GM18858 (cell line): ENCODE results near the gene TBC1D21.

Source experiments
- ATAC-seq: cut with Tn5 transposase; IDR thresholded peaks from one replicate; pipeline ENCODE4 v1.9.1; 2021; ENCODE audit not compliant: unreplicated experiment

TBC1D21 gene

DNA sequence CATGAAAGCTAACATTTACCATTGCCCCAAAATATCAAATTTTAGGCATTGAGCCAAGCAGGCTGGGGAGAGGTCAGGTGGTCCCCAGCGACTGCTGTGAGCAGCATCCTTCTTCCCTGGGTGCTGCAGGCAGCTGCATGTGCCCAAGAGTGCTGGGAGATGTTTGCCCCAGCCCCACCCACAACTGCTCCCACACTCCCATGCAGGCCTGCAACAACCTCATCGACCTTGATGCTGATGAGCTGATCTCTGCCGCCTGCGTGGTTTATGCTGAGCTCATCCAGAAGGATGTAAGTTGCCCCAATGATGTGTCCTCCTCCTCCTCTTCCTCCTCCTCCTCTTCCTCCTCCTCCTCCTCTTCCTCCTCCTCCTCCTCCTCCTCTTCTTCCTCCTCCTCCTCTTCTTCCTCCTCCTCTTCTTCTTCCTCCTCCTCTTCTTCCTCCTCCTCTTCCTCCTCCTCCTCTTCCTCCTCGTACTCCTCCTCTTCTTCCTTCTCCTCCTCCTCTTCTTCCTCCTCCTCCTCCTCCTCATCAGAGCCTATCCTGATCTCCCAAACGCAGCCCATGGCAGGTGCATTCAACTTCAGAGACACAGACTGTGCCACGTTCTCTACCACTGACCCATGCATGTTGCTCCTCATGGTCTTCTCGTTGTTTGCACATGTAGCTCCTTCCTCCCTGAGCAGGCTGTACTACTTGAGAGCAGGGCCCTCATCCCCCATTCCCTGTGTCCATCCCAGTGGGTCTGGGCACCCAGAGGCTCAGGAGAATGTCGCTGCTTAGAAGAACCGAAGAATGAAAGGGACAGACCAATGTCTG lies 15.1 kb downstream of the TBC1D21 start:
- no peak for ATAC-seq

DNA sequence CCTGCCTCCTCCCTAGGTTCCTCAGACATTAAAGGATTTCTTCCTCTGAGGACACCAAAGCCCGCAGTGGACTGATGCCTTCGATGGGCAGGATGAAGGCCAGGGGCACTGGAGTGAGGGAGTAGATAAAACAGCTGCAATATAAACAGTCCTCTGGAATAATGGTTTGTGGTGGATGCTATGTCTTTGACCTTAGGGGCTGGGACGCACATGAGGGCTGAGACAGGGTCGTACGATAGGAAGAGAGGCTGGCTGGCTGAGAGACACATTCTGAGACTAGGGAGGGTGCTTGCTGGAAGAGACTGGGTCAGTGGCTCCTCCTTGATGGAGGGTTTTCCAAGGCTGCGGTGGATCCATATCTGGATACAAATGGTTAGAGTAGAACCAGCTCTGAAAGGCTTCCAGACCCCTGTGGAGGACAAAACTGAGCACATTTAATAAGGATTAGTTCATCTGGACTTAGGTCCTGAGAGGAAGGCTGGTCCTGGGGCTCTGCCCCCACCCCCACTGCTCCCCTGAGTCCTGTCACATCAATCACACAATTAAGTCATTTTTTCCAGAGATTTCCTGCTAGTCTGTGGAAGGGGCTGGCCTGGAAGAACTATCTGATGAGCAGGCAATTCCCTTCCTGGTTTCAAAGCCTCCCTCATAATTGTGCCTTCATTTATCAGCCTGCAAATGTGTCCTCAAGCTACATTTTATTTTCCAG lies 15.8 kb downstream of the TBC1D21 start:
- no peak for ATAC-seq

DNA sequence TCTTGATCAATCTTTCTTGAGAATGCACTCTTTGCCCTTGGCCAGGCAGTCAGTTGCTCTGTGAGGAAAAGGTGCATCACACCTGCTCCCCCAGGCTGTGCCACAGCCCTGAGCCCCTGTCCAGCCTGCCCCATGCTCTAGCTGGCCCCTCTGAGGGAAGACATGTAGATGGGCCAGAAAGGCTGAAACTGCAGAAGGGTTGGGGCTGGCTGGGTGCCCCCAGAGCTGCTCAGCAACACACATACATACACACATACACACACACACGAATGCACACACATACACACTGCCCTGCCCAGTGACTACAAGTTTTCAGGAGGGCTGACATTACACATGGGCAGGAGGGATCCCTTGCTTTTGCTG lies 16.4 kb downstream of the TBC1D21 start:
- ATAC-seq: no peak

DNA sequence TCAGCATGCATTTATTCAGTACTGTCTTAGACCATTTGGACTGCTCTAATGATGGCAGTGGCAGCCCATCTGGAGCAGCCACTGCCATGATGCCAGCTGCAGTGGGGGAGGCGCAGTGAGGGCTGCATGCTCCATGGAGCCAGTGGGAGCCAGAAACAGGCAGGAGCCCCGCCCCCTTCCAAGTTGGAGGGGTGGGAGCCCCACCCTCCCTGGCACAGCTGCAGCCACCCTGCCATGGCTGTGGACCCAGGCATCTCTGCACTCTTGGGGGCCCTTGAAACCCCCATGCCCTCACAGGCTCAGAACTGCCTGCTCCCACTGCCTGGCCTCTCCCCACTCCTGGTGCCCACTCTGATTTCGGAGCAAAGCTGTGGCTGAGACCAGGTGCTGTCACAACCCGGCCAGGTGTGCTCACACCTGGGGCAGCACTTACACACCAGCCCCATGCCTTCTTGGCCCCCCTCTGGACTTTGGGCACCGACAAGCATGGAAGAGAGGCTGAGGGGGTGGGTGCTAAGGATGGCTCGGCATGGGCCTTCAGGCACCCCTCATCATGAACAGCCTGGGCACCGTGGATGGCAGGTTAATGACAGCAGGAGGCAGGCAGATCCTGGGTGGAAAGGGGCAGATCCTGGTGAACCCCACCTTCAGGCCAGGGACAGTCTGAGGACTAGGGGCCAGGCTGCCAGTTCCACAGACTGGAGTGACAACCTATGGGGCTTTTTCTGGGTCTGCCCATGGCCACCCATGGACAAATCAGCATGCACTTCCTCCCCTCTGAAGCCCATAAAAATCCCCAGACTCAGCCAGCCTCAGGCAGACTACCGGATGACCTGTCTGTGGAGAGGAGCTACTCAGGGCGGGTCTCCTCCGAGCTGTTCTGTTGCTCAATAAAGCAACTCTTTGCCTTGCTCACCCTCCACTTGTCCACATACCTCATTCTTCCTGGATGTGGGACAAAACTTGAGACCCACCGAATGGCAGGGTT lies 18.3 kb downstream of the TBC1D21 start:
- no peak for ATAC-seq

DNA sequence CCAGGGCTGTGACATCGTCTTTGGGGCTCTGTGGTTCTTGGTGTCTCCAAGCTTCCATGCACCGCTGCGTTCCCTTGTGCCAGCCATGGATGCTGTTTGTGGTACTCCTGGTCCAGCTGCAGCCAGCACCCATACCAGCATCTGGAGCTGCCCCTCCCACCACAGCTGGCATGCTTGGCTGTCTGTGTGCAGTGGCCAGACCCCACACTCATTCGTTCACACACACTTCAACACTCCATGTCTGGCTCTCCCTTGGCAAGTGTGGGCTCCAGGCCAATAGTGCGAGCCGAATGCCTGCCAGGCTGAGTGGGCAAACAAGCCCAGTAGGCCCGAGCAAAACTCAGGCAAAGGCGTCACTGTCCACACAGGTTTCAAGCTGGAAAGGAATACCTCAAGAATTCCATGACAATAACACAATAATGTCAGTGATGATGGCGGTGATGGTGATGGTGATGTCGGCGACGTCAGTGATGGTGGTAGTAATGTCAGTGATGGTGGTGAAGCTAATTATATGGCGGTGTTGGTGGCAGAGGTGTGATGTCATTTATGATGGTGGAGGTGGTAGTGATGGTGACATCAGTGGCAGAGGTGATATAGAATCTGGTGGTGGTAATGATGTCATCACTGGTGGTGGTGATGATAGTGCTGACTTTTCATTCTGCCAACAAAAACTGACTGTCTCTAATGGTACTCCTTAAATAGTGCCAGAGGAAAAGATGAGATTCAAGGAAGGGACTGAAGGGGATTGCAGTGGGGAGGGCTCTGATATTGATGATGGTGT lies 19.3 kb downstream of the TBC1D21 start:
- no peak for ATAC-seq

DNA sequence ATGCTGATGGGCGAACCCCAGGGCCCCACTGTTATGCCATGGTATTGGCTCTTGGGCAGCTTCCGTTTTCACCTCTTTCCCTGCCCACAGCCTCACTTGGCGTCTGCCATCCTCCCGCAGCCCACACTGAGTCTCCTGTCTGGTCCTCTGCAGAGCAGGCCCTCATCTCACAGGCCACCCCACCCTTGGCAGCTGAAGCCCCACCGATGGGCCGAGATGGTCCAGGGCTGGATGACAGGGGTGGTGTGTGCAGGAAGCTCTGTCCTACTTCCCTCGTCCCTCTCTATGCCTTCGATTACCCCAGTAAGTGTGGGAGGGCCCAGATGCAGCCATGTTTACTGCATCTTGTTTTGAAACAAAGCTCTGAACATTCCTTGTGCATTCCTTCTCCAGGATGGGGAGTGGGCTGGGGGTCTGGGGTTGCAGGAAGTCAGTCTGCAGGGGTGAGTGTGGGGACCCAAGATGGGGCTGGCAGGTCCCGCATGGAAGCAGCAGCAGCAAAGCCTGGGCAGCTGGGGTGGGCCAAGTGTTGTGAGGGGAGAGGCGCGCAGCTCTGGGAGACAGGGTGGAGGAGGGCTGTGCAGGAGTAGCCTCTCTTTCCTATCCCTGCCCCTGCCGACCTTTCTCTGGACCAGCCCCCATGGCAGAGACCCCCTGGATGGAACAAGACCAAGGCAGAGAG lies 20.9 kb downstream of the TBC1D21 start:
- no peak for ATAC-seq

DNA sequence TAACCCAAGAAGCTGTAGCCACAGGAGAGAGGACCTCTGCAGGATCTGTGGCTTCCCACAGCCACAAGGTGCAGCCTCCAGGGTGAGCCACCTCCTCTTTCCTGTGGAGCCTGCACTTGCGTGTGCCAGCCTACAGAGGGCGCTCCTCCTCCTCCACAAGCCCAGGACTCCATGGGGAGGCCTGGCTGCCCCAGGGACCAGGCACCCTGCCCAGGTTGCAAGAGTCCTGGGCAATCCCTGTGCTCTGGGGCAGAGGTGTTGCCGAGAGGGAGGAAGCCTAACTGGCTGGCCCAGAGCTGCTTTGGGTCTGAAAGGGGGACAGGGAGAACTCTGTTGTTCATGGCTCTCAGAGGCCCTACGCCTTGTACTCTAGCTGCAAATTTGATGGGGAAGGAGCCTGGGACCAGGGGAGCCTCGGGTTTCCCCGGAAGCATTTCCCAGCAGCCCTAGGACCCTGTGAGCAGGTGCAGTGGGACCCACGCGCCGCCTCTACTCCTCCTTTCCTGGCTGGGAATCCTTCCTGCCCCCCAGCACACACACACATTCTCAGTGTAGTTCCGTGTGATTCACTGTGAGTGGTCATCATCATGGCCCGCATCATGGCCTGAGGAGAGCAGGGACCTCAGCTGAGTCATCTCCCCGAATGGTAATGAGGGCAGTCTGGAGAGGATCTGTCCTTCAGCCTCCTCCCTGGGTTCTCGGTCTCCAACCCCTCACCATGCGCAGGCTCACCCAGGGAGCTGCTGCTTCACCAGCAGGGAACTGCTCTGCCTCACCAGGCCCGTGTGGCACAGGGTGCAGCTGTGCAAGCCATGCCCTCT lies 24.3 kb downstream of the TBC1D21 start:
- no peak for ATAC-seq

DNA sequence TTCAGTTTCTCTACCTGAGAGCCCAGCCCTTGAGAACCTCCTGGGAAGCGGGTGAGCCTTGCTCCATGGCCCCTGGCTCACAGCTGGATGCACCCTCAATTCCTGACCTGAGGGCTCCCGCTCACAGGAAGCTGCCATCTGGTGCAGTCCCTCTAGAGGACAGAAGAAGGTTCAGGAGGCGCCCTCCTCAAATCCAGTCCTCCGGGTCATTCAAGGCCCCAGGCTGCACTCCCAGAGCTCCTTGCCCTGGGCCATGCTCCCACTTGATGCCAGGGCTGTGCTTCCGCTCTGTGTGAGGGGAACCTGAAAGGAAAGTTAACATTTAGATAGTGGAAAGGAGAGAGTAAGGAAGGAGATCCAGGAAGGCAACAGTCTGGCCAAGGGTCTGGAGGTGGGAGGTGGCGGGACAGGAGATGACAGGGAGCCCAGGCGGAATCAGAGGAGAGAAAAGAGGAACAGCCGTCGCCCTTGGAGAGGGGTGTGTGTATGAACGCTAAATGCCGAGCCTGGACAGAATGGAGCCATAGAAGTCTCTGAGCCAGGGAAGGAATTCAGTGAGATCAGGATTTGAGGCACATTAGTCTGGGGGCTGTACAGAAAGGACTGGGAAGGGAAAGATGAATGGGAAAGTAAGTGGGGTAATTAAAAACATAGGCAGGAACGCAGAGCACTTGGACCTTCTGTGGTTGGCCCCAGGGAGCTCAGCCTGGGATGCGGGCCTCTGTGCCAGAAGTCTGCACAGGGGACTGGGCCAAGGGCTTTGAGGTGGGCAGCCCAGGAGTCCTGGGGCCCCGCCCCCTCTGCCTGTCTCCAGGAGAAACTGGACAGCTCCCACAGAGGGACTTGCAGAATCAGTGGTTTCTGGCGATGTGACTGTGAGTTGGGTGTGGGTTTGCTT lies 26.1 kb downstream of the TBC1D21 start:
- ATAC-seq: no peak

DNA sequence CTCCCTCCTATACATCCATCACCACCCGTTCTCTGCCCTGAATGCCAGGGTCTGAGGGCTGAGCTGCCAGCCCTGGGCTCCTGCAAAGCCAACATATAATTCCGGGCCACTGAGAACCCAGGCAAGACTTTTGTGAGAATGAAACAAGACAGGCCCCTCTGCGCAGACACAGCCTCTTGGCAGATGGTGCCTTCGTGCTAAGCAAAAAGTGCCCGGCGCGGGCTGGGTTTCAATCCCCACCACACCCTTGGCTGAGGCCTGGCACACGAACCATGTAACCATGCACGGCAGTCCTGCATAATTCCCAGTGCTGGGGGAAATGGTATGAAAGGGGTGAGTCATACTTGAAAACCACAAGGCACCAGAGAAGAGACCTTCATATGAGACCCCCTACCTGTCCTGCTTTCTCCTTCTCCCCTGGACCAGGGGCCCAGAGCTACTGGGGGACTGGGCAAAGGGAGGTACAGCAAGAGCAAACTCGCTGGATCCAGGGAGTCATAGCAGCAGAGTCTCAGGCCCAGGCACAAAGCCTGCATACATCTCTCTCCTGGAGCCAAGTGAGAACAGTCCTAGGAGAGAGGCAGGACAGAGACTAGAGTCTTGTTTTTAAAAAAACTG lies 26.8 kb downstream of the TBC1D21 start:
- ATAC-seq: no peak

DNA sequence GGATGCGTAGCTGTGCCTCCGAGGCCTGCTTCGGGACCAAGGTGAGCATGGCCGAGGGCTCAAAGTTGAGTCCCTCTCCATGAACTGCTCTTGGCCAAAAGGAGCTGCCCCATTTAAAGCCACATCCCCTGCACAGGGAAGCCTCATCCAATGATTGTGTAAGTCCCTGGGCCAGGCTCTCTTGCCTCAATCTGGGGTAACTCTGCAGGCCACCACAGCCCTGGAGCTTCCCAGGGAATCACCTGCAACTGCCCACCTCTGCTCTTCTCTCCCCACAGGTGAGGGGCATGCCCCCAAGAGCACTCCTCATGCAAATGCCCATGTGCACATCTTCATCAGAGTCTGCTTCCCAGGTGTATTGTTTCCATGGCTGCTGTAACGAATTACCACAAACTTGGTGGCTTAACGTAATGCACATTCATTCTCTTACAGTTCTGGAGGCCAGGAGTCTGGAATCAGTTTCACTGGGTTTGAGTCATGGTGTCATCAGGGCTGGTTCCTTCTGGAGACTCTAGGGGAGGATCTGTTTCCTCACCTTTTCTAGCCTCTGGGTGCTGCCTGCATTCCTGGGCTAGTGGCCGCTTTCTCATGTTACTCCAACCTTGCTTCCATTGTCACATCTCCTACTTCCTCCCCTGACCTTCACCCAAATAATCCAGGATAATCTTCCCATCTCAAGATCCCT lies 27.9 kb downstream of the TBC1D21 start:
- no peak for ATAC-seq

DNA sequence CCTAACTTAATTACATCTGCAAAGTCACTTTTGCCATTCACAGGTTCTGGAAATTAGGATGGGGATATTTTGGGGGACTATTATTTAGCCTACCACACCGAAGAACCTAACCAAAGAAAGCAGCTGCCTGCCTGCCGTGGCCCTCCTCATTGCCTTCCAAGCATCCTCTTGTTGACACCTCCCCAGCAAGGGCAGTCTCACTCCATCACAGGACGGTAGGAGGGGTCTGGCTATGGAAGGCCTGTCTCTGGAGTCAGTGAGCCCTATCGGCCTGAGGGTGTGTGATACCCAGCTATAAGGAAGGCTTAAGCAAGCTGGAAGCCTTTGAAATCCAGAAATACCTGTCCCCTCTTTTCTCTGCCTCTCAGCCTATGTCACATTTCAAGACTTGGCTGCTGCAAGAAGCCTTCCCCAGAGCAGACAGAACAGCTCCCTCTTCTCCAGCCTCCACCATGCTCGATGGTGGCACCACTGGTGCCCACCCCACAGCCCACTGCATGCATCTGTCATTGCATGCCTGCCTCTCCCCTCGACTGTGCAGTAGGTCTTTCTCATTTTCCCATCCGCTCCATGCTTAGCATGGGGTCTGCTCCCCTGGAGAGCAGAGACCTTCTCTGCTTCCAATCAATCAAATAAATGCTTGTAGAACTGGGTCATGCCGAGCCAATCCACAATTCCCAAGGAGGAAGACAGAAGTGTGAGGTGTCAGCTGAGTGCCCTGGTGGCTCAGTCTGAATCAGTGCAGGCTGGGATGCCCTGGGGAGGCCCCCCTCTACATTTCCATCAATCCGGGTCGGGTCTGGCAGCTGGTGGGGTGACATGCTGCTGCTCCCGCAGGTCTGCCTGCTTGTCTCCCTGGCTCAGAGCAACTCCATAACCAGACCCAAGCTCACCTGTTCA lies 29.0 kb downstream of the TBC1D21 start:
- no peak for ATAC-seq

DNA sequence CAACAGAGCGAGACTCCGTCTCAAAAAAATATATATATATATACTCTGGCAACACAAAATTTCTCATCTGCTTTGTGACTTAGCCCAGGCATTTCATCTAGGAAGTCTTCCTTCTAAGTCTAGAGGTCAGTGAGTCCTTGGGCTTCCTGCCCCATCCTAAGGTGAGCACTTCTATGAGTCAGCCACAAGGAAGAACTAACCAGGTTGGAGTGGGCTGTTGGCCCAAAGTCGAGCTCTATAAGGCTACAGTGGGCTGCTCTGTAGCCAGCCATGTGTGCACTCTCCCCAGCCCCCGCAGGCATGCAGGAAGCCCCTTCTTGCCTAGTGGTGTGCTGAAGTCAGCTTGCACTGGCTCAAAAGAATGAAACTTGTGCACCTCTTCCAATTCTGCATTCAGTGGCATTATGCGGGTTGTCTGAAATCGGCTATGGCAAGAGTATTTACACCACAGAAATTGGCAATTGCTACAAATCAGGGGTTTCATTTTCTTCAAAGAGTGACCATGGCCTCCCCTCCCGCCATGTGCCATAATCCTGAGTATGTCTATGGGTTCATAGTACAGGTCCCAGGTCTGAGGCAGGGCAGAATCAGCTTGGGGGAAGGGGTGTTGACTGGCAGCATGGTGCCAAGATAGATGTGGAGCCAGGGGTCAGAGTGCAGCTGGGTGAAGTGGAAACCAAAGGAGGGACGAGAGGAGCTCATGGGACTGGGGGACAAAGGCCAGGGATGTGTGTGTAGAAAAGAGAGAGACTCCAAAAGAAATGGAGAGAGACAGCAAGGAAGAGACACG lies 30.9 kb downstream of the TBC1D21 start:
- ATAC-seq: no peak

DNA sequence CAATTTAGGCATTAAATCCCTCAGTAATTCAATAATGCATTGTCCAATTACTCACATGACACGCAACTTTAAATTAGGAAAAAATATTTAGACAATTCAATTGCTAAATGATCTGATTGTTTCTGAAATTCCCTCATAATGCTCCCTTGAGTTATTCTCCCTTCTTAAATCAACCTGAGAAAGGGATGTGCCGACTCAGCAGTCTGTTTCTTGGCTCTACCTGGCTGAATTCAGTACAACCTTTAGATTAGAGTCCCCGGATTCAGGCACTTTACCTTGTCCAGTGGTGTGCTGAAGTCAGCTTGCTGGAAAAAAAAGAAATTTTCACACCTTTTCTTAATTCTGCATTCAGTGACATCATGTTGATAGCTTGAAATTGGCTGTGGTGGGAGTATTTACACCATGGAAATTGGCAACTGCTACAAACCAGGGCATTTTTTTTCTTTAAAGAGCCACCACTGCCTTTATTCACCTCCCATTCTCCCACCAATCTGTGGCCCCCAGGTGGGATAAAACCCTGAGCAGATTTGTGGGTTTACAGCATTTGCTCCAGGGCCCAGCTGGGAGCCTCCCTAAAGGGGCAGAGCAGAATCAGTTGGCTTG lies 32.0 kb downstream of the TBC1D21 start:
- no peak for ATAC-seq

DNA sequence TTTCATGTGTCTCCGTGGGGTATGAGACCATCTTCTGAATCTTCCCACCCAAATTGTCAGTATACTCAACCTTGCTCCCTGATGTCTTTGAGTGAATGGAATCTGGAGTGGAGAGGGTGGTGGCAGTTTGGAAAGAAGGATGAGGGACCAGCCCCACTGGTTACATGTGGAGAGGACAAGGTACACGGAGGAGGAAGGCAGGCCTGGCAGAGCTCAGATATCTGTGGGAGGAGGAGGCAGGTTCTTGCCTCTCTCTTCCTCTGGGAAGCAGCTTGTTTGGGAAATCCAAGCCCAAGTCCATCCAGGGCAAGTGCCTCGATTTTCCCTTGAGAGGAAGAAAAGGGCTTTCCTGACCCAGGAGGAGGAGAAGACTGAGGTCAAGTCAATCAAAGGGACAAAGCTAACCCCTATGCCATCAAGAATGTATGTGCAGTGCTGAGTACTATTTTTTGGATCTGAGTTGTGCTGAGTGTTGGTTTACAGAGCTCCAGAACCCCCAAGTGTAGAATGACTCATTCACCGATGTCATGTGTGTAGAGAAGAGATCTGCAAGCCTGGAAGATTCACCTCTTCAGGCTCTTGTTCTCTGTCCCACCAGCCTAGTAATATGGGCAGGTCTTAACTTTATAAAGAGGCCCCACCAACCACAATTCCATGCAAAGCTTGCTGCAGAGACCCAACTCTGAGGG lies 33.1 kb downstream of the TBC1D21 start:
- no peak for ATAC-seq
